IMR-90 (cell line): ENCODE measurements around the gene HSF2BP.
"Not testable (repeated sequence)": the region's sequence is repeated elsewhere in the genome, so short reads cannot be mapped to it uniquely, and the experiment has no call there.

ENCODE experiments used
- BHLHE40 ChIP-seq: fragments of 150-350 bp; IDR thresholded peaks from 2 replicates; pipeline ENCODE4 v1.6.1; 2016; ENCODE audit warnings: mild to moderate bottlenecking, low read depth, low read length
- CEBPB ChIP-seq: IDR thresholded peaks from 2 replicates; pipeline ENCODE4 v1.6.1; 2012; ENCODE audit warnings: low read depth, low read length, improper control_type of control experiment
- FOS ChIP-seq: fragments of 150-350 bp; IDR thresholded peaks from 2 replicates; pipeline ENCODE4 v1.6.1; 2016; ENCODE audit warnings: low read depth, low read length
- MAFK ChIP-seq: IDR thresholded peaks from 2 replicates; pipeline ENCODE4 v1.6.1; 2012; ENCODE audit warnings: low read depth, low read length, improper control_type of control experiment
- MAZ ChIP-seq: IDR thresholded peaks from 2 replicates; pipeline ENCODE4 v1.6.1; 2012; ENCODE audit warnings: low read depth, mild to moderate bottlenecking, low read length, improper control_type of control experiment, moderate library complexity, borderline replicate concordance
- MXI1 ChIP-seq: IDR thresholded peaks from 2 replicates; pipeline ENCODE4 v1.6.1; 2012; ENCODE audit warnings: low read depth, mild to moderate bottlenecking, low read length, moderate library complexity, borderline replicate concordance
- POLR2A ChIP-seq: IDR thresholded peaks from 2 replicates; pipeline ENCODE4 v1.6.1; 2012; ENCODE audit warnings: mild to moderate bottlenecking, low read depth, low read length
- RAD21 ChIP-seq: IDR thresholded peaks from 2 replicates; pipeline ENCODE4 v1.6.1; 2012; ENCODE audit warnings: low read length, improper control_type of control experiment
- RCOR1 ChIP-seq: IDR thresholded peaks from 2 replicates; pipeline ENCODE4 v1.6.1; 2012; ENCODE audit warnings: mild to moderate bottlenecking, low read length, improper control_type of control experiment; ENCODE audit not compliant: insufficient replicate concordance
- RFX5 ChIP-seq: IDR thresholded peaks from 2 replicates; pipeline ENCODE4 v1.8.0; 2012; ENCODE audit warnings: low read depth, mild to moderate bottlenecking, low read length, moderate library complexity
- SMC3 ChIP-seq: fragments of 150-350 bp; IDR thresholded peaks from 2 replicates; pipeline ENCODE4 v1.6.1; 2016; ENCODE audit warnings: low read depth, mild to moderate bottlenecking, antibody characterized with exemption, low read length, moderate library complexity
- TF ChIP-seq, protein P1 (sequence below): conservative IDR thresholded peaks from 2 replicates; pipeline ENCODE4 v1.5.1; 2012; ENCODE audit warnings: mild to moderate bottlenecking, low read depth, low read length, improper control_type of control experiment
- TF ChIP-seq, protein P2 (sequence below): fragments of 150-350 bp; IDR thresholded peaks from 2 replicates; pipeline ENCODE4 v1.6.1; 2017; ENCODE audit warnings: mild to moderate bottlenecking, antibody characterized with exemption, low read length, low read depth
- TF ChIP-seq, protein P3 (sequence below): fragments of 150-350 bp; IDR thresholded peaks from 2 replicates; pipeline ENCODE4 v1.6.1; 2016; ENCODE audit warnings: low read depth, mild to moderate bottlenecking, low read length, moderate library complexity, borderline replicate concordance

DNA sequence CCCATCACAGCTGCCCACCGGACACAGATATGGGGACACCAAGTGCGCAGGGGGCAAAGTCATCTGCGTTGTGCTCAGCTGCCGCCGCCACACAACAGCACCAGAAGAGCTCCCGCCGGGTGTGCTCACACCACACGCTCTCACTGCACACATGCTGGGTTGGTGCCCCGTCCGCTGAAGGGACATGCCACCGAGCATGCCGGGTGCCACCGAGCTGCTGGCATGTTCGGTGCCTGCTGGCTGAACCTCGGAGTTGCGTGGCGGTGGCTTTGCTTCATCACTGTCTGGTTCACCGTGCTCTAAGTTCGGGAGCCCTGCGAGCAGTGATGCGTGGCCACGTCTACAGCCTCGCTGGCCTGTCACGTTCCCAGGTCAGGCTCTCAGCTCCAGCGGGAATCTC, 174.3 kb downstream of the HSF2BP start:
- not testable (repeated sequence) for TF ChIP-seq RAD21, MXI1, POLR2A, RFX5, FOS, MAZ, SMC3, MAFK, RCOR1, BHLHE40, CEBPB
- TF ChIP-seq, protein P1, sequence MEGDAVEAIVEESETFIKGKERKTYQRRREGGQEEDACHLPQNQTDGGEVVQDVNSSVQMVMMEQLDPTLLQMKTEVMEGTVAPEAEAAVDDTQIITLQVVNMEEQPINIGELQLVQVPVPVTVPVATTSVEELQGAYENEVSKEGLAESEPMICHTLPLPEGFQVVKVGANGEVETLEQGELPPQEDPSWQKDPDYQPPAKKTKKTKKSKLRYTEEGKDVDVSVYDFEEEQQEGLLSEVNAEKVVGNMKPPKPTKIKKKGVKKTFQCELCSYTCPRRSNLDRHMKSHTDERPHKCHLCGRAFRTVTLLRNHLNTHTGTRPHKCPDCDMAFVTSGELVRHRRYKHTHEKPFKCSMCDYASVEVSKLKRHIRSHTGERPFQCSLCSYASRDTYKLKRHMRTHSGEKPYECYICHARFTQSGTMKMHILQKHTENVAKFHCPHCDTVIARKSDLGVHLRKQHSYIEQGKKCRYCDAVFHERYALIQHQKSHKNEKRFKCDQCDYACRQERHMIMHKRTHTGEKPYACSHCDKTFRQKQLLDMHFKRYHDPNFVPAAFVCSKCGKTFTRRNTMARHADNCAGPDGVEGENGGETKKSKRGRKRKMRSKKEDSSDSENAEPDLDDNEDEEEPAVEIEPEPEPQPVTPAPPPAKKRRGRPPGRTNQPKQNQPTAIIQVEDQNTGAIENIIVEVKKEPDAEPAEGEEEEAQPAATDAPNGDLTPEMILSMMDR = not testable (repeated sequence)
- TF ChIP-seq, protein P2, sequence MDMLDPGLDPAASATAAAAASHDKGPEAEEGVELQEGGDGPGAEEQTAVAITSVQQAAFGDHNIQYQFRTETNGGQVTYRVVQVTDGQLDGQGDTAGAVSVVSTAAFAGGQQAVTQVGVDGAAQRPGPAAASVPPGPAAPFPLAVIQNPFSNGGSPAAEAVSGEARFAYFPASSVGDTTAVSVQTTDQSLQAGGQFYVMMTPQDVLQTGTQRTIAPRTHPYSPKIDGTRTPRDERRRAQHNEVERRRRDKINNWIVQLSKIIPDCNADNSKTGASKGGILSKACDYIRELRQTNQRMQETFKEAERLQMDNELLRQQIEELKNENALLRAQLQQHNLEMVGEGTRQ = not testable (repeated sequence)
- TF ChIP-seq, protein P3, sequence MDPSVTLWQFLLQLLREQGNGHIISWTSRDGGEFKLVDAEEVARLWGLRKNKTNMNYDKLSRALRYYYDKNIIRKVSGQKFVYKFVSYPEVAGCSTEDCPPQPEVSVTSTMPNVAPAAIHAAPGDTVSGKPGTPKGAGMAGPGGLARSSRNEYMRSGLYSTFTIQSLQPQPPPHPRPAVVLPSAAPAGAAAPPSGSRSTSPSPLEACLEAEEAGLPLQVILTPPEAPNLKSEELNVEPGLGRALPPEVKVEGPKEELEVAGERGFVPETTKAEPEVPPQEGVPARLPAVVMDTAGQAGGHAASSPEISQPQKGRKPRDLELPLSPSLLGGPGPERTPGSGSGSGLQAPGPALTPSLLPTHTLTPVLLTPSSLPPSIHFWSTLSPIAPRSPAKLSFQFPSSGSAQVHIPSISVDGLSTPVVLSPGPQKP = not testable (repeated sequence)
